Activated CD8-positive, alpha-beta memory T cell treated with anti-CD3 and anti-CD28 coated beads for 36 hours (primary cell): ENCODE results near the gene CDH4. TPM values are rescaled to one million over a fixed set of nuclear protein-coding genes. Genes with fewer than 3 reads are reported as not detected.

Experiments
- CTCF ChIA-PET: fragments of 350-600 bp; sonication (Branson Sonifier 250); formaldehyde crosslinking; loops from one replicate; lab custom pipeline; 2021; ENCODE audit warnings: antibody characterized with exemption; lab: Charles Lee
- POLR2A ChIA-PET: fragments of 350-600 bp; sonication (Branson Sonifier 250); formaldehyde crosslinking; loops from one replicate; lab custom pipeline; 2021; ENCODE audit warnings: antibody characterized with exemption; lab: Charles Lee
- total RNA-seq, 2 experiments: library from RNA; stranded (reverse); gene quantifications; one replicate each; pipeline ENCODE4 v1.2.3, GENCODE V29; 2021

The CDH4 gene
- total RNA-seq, 2 experiments from 2014 or later = not detected

DNA sequence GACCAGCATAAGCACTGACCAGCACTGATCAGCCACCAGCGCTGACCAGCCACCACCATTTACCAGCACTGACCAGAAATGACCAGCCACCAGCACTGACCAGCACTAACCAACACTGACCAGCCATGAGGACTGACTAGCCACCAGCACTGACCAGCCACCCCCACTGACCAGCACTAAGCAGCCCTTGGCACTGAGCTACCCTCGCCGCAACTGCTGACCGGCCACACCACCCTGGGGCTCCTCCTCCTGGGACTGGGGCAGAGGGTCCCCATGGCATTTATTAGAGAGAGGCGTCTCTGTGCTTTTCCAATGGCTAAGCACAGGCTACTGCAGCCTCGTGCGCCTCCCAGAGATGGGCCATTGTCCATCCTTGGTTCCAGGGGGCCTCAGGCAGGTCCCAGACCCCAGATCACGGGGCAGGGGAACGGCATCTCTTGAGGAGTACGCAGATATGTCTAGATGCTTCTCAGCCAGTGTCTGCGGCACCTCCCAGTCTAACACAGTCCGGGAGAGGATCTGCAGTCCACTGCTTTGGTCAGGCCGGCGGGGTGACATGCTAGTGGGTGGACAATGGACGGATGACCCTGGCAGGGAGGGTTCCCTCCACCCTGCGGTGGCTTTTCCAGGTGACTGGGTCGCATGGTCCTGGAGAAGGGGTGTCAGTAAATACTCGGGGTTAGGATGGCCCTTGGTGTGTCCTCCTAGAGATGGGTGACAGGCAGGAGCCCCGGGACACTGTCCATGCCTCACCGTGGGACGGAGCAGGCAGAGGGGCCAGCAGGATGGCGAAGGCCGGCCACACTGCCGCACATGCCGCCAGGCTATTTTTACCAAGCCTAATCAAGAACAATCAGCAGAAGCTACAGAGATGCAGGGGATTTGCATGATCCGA is 645.6 kb downstream of the CDH4 start:
- ChIA-PET CTCF (no interaction called here), POLR2A (no interaction called here)

DNA sequence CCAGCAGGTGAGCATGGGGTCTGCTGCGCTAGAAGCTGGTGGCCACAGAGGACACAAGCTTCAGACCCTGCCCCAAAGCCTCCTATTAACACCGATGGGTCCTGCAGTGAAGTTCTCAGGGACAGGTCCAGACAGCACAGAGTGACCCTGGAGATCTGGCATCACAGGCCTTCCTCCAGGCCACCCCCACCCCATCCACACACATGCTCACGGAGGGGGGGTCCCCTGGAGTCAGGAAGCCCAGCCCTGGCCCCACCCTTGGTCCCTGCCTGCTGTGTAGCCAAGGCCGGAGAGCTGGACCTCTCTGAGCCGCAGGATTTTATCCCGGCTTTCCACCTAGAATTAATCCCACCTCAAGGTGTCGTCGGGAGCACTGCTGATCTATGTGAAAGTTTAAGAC is 646.3 kb downstream of the CDH4 start:
- ChIA-PET POLR2A (no interaction called here), CTCF (no interaction called here)

DNA sequence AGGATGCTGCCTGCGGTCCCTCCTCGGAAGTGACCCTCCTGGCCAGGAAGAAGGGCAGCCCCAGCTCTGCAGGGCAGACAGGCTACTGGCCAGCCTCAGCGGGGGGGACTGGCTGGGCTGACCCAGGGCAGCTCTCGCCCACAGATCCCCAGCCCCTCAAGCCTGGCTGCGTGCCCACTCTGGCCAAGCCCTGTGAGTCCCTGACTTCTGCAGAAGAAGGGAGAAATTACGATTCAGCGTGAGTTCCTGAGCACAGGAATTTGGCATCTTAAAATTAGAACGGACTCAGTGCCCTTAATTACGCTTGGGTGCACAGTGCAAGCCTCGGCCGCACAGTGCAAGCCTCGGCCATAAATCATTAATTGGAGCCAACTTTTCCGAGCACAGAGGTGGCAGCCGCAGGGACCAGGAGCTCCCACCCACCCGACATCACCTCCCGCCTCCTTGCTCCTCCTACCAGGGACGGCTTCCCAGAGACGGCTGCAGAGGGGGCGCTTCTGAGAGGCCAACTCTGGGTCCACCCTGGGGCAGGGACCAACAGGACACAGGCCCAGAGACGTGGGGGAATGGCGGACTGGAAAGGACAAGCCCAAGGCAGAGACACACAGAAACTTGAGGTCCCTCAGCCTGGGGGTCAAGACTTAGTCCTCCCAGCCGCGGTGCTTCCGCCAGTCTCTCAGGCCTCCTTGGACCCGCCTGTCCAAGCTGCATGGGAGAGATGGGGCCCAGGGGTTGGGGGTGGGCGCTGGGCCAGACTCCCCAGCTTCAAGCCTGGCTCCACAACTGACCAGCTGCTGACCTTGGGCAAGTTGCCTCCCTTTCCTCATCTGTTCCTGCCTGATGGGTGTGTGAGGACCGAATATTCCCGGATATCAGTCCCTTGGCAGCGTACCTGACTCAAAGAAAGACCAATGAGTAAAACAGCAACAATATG is 648.2 kb downstream of the CDH4 start:
- ChIA-PET CTCF (no interaction called here), POLR2A (no interaction called here)

- CTCF ChIA-PET = no interaction called here
These were observed 648.9 kb downstream of the CDH4 start for GRCh38 chr20:61900945-61901293.

DNA sequence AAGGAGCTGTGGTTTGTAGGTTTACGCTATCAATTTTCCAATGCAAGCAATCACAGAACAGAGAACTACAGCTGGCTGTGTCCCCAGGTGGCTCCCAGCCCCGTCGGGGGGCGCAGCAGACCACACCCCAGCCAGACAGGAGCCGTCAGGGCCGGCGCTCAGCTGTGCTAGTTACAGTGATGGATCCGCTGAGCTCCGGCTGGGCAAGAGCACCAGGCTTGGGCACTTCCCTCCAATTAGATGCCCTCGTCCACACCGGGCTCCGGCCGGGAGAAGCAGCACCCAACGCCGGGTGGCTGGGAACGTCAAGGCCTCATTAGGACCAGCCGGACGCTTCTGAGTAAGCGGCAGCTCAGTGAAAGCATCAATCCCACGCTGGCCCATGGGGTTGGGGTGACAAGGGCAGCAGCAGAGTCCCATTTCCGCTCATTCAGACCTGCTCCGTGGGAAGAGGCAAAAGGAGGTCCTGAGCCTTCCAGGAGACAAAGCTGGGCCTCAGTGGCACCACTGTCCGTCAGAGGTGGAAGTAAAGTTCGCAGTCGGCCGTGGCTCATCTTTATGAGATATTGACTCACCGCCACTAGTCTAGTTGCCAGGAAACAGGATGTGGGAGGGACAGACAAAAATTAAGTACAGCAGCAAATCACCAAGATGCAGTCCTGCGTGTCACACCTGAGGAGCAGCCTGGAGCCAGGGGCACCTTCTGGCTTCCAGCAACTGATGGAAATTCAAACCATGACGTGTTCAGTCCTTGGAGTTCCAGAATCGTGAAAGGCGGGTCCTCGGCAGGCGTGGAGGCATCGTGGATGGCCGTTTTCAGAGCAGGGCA is 649.5 kb downstream of the CDH4 start:
- ChIA-PET CTCF (no interaction called here), POLR2A (interaction anchor here (0.6 kb wide), 1 partner anchor 122 kb away, joined by 4 read pairs; no protein-coding TSS in a partner anchor)

More at GRCh38 chr20:61900945-61901293, 648.9 kb downstream of the CDH4 start:
- POLR2A ChIA-PET = no interaction called here

- POLR2A ChIA-PET = no interaction called here
- CTCF ChIA-PET = interaction anchor here (0.8 kb wide), 1 partner anchor 15 kb away, joined by 5 read pairs; no protein-coding TSS in a partner anchor
These were observed 650.3 kb downstream of the CDH4 start for GRCh38 chr20:61902221-61902869.

GRCh38 chr20:61903575-61904340 is 651.7 kb downstream of the CDH4 start:
- CTCF ChIA-PET = no interaction called here
- POLR2A ChIA-PET = no interaction called here

- ChIA-PET POLR2A (no interaction called here), CTCF (no interaction called here)
These were observed 652.4 kb downstream of the CDH4 start for GRCh38 chr20:61904456-61904855.

DNA sequence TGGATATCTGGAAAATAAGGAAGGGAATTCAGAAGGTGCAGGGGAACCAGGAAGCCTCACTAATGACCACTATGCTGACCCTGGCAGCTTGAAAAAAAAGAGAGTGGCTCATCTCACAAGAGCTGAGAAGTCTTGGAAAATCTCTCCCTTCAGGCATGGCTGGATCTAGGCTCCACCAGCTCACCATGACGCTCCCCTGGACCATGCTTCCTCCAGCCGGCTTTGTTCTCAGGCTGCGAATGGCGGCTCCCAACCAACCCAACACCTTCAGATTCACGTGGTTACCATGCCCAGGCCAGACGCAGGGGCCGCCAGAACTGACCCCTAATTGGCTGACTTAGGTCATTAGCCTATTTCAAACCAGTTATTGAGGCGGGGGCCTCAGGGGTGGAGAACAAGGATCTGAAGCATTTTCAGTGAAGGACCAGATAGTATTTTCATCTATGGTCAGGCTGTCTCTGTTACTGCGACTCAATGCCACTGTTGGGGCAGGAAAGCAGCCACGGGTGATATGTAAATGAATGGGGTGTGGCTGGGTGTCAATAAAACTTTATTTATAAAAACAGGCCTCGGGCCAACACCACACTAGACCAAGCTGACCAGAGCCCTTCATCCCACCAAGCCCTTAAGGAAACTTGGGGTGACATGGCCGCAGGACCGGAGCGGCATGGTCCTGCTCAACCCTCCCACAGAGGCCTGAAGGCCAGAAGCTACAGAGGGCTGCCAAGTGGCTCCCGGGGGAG is 653.9 kb downstream of the CDH4 start:
- CTCF ChIA-PET = no interaction called here

DNA sequence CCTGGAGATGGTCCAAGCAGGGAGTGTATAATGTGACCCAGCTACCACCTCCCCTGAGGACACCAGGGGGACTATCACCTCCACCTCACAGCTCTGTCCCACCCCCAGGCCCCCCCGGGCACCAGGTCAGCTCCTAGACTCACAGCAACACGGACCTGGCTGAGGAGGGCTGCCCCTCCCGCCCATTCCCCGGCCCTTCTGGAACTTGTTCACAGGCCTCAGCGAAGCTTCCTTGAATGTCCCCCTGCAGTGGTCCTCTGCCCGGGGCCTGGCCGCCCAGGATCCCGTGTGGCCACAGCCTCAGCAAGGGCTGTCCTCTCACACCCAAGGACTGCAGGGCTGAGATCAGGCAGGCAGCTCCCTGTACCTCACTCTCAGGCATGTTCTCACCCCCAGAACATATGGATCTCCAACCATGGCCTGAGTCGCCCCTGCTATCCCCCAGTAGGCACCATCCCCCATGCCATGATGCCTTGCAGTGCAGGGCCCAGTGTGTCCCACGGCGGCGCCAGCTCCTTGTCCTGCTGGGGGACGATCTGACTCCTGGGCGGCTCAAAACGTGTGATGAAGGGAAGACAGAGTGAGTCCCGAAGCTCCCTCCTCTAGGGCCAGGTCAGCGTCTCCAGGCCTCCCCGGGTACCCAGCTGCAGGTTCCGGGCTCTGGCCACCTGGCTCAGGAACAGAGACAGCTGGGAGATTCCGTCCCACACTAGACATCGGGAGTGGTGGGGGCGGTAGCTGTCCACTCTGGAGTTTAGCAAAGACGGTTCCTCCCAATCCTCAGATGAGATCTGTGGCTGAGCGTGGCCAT is 655.2 kb downstream of the CDH4 start:
- ChIA-PET CTCF (no interaction called here), POLR2A (no interaction called here)

More for the DNA sequence above, 653.9 kb downstream of the CDH4 start:
- POLR2A ChIA-PET = no interaction called here

DNA sequence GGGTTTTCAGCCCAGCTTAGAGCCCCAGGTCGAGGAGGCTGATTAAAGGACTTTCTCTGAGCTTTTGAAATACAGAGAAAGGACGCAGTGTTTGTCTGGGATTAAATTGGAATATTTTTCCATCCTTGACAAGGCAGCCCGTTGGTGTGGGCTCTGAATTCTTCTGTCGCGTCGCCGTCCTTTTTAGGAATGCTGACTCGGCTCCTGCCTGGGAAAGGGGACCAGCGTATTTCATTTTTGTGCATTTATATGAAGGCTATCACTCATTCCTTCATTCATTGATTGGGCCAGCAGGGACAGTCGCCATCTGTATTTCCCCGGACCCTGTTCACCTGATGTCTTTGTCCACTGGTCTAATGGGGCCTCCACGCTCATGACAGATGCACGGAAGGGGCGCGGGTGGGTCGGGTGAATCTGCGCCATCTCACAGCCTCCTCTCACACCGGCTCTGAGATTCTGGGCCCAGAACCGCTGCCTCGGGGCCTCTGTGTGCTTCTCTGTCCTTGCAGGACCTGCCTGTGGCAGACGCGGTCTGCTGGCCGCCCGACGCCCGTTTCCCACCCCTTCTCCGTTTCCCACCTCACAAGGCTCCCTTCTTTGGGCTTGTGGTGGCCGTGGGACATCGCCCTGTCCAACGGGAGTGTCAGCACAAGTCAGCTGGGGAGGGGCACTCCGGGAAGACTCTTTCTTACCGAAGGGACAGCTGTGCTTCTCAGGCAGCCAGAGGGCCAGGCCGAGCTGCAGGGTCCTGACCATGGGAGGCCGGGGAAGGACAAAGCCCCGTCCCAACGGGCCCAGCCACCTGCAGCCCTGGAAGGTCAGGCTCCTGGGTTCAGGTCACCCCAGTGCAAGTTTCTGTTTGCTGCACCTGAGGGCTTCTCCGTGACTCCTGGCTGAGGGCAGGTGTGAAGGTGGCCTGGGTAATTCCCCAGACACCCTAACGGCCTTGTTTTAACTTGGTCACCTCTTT is 656.3 kb downstream of the CDH4 start:
- CTCF ChIA-PET = no interaction called here
- POLR2A ChIA-PET = no interaction called here

DNA sequence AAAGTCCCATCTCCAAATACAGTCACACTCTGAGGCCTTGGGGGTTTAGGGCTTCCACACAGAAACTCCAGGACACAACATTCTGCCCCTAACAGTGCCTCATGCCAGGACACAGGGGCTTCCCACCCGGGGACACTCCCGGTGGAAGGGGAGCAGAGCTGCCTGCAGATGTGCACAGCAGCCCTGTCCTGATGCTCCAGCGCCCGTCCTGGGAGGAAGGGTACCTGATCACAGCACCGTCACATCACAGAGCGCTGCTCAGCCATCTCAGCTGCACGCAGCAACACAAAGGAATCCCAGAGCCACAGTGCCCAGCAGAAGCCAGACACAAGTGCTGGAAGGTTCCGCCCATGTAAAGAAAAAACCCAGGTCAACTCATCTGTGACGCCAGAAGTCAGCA is 657.0 kb downstream of the CDH4 start:
- ChIA-PET POLR2A (no interaction called here), CTCF (no interaction called here)

DNA sequence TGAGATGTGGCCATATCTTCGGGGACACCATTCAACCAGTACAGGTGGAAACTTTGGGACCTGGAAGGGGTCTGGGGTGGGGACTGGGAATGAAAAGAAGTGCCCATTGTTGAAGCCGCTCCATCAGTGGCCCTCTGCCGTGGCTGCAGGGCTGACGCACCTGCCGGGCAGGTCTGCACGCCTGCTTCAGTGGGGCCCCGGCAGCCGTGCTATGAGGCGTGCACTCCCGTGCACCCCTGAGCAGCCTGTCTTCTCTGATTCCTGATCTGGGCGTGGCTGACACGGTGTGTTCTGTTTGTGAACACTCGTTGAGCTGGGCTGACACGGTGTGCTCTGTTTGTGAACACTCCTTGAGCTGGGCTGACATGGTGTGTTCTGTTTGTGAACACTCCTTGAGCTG is 657.8 kb downstream of the CDH4 start:
- CTCF ChIA-PET = no interaction called here
- POLR2A ChIA-PET = no interaction called here

- ChIA-PET POLR2A (no interaction called here), CTCF (no interaction called here)
These were observed 659.8 kb downstream of the CDH4 start for GRCh38 chr20:61911824-61912223.

GRCh38 chr20:61912665-61913422 is 660.8 kb downstream of the CDH4 start:
- CTCF ChIA-PET = no interaction called here
- POLR2A ChIA-PET = no interaction called here
